Type B pancreatic cell (in vitro differentiated cells): ENCODE measurements around the gene HSD17B10. TPM values are rescaled to one million over a fixed set of nuclear protein-coding genes. Genes with fewer than 3 reads are reported as not detected.
"Not testable (repeated sequence)": the region's sequence is repeated elsewhere in the genome, so short reads cannot be mapped to it uniquely, and the experiment has no call there.

Experiments used
- DNase-seq: peaks from one replicate; pipeline ENCODE4 v3.0.0; 2021; ENCODE audit warnings: mixed read lengths; ENCODE audit not compliant: unreplicated experiment; ENCODE audit errors: extremely low spot score
- H3K27ac Mint-ChIP-seq: 2 replicates; pipeline ENCODE4 v1.8.0; 2021; ENCODE audit warnings: mild to moderate bottlenecking, mixed read lengths
- H3K27me3 Mint-ChIP-seq: 2 replicates; pipeline ENCODE4 v1.8.0; 2021; ENCODE audit warnings: mixed read lengths
- H3K36me3 Mint-ChIP-seq: 2 replicates; pipeline ENCODE4 v1.8.0; 2021; ENCODE audit warnings: mixed read lengths
- H3K4me1 Mint-ChIP-seq: one replicate; pipeline ENCODE4 v1.8.0; 2021; ENCODE audit warnings: mixed read lengths; ENCODE audit not compliant: unreplicated experiment
- H3K4me3 Mint-ChIP-seq: 2 replicates; pipeline ENCODE4 v1.8.0; 2021; ENCODE audit warnings: mild to moderate bottlenecking, mixed read lengths
- H3K9me3 Mint-ChIP-seq: 2 replicates; pipeline ENCODE4 v1.8.0; 2021; ENCODE audit warnings: mixed read lengths
- total RNA-seq: library from RNA; stranded (reverse); gene quantifications from 2 replicates; pipeline ENCODE4 v1.2.1, GENCODE V29; 2021; ENCODE audit warnings: low replicate concordance
- TF ChIP-seq, protein P1 (sequence below): fragments of 200-600 bp; sonication (generic); conservative IDR thresholded peaks from 2 replicates; pipeline ENCODE4 v1.5.0; 2021; ENCODE audit warnings: antibody characterized with exemption, mild to moderate bottlenecking

The HSD17B10 gene
- total RNA-seq, 1 donor from 2014 or later, result 101 TPM

DNA sequence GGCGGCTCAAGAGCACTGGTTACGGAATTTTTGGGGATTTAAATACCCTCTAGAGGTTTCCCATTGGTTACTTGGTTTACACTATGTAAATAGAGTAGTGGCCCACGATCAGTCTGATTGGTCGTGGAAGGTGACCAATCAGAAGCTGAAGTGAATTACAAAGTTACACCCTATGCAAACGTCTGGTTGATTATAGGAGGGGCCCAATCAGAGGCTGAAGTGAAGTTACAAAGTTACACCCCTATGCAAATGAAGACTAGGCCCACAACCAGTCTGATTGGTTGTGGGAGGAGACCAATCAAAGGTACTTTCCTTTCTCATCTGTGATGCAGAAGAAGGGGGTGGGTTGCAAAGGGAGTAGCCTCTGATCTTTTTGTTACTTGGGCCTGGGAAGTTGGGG lies 45.1 kb upstream of the HSD17B10 start:
- no peak for DNase-seq
- H3K4me3 Mint-ChIP-seq, result no peak overlapping the region
- no peaks in the 10 kb centered on the region for H3K36me3 Mint-ChIP-seq
- H3K4me1 Mint-ChIP-seq, result no peaks in the 10 kb centered on the region
- H3K27ac Mint-ChIP-seq, result no peak overlapping the region
- TF ChIP-seq, protein P1, sequence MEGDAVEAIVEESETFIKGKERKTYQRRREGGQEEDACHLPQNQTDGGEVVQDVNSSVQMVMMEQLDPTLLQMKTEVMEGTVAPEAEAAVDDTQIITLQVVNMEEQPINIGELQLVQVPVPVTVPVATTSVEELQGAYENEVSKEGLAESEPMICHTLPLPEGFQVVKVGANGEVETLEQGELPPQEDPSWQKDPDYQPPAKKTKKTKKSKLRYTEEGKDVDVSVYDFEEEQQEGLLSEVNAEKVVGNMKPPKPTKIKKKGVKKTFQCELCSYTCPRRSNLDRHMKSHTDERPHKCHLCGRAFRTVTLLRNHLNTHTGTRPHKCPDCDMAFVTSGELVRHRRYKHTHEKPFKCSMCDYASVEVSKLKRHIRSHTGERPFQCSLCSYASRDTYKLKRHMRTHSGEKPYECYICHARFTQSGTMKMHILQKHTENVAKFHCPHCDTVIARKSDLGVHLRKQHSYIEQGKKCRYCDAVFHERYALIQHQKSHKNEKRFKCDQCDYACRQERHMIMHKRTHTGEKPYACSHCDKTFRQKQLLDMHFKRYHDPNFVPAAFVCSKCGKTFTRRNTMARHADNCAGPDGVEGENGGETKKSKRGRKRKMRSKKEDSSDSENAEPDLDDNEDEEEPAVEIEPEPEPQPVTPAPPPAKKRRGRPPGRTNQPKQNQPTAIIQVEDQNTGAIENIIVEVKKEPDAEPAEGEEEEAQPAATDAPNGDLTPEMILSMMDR, result no peak
- no peaks in the 10 kb centered on the region for H3K27me3 Mint-ChIP-seq
- H3K9me3 Mint-ChIP-seq, result no peaks in the 10 kb centered on the region

DNA sequence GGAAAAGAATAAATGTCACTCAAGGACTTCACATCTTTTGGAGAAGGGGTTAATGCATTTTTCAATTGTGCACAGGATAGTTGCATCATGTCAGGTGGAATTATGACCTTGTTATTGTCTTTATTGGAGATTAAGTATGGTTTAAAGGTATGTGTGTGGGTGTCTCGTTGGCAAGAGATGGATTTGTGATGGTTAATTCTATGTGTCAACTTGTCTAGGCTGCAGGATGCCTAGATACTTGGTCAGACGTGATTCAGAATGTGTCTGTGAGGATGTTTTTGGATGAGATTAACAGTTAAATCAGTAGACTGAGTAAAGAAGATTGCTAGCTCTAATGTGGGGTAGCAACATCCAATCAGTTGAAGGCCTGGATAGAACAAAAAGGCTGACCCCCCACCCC lies 42.2 kb upstream of the HSD17B10 start:
- Mint-ChIP-seq H3K27me3 (peaks cover 3% of the 10 kb centered on the region), H3K4me3 (no peak overlapping the region), H3K36me3 (no peaks in the 10 kb centered on the region), H3K9me3 (no peaks in the 10 kb centered on the region), H3K27ac (no peak overlapping the region), H3K4me1 (no peaks in the 10 kb centered on the region)
- no peak for DNase-seq
- TF ChIP-seq, protein P1, result no peak

DNA sequence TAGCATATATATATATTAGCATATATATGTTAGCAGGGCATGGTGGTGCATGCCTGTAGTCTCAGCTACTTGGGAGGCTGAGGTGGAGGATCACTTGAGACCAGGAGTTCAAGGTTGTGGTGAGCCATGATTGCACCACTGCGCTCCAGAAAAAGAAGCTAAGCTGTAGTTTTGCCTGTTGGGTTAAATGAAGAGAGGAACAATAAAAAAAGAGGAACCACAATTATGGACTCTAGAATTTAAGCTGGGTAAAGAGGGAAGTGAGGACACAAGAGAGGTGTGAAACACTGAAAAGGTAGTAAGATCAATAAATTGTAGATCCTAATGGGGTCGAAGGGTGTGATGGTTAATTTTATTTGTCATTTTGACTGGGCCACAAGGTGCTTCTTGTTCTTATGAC lies 40.5 kb upstream of the HSD17B10 start:
- H3K9me3 Mint-ChIP-seq, result no peaks in the 10 kb centered on the region

DNA sequence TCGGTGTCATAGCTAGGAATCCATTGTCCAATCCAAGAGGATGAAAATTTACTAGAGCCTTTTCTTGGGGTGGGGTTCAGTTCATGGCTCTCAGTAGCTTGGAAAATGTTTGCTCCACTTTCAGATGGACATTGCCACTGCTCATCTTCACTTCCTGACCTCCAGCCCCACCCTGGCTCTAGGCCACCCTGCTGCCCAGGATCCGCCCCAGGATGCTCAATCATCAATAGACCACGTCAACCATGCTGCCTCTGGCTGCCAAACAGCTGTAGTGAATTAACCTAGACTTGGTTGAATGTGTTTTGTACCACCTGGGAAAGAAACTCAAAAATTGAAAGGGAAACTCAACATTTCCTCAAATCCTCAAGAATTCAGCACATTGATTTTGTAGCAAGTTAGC lies 37.2 kb upstream of the HSD17B10 start:
- Mint-ChIP-seq H3K27ac (no peak overlapping the region), H3K4me1 (no peaks in the 10 kb centered on the region)

More for the DNA sequence above, 40.5 kb upstream of the HSD17B10 start:
- Mint-ChIP-seq H3K27me3 (peaks cover 3% of the 10 kb centered on the region), H3K4me1 (no peaks in the 10 kb centered on the region), H3K27ac (no peak overlapping the region), H3K4me3 (no peak overlapping the region), H3K36me3 (no peaks in the 10 kb centered on the region)
- DNase-seq, result no peak
- TF ChIP-seq, protein P1, result no peak

DNA sequence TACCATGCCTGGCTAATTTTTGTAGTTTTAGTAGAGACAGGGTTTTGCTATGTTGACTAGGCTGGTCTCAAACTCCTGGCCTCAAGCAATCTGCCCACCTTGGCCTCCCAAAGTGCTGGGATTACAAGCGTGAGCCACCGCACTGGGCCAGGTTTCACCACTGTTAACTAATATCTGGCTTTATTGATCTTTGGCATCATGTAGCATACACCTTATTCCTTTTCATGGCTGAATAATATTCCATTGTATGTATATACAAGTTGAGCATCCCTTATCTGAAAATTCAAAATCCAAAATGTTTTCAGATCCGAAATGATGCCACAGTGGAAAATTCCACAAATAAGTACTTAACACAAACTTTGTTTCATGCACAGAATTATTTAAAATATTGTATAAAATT lies 34.5 kb upstream of the HSD17B10 start:
- H3K27me3 Mint-ChIP-seq, H3K4me3 Mint-ChIP-seq, H3K27ac Mint-ChIP-seq, H3K9me3 Mint-ChIP-seq, DNase-seq, H3K36me3 Mint-ChIP-seq, H3K4me1 Mint-ChIP-seq: not testable (repeated sequence)

More for the DNA sequence above, 37.2 kb upstream of the HSD17B10 start:
- Mint-ChIP-seq H3K36me3 (no peaks in the 10 kb centered on the region), H3K9me3 (no peaks in the 10 kb centered on the region), H3K27me3 (peaks cover 3% of the 10 kb centered on the region), H3K4me3 (no peak overlapping the region)
- DNase-seq, result no peak
- TF ChIP-seq, protein P1, result no peak

DNA sequence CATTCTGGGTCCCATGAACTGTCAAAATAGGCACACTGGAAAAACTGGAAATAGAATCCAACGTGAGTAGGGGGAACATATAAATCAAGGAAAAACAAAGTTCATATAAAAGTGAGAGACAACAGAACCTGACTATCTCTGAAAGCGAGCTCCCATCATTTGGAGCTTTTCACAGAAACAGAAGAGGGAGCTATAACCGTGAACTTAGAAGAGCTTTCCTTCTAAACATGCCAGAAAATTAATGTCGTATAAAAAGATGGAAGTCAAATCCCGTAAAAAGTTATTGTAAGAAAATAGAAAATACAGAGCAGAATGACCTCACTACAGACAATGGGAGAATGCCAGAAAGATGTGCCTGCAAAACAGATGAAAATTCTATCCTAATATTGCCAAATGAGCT lies 23.9 kb upstream of the HSD17B10 start:
- Mint-ChIP-seq H3K9me3 (no peaks in the 10 kb centered on the region), H3K27me3 (peaks cover 7% of the 10 kb centered on the region), H3K36me3 (no peaks in the 10 kb centered on the region), H3K4me3 (no peak overlapping the region), H3K27ac (no peak overlapping the region), H3K4me1 (no peaks in the 10 kb centered on the region)
- DNase-seq, result no peak
- TF ChIP-seq, protein P1, result no peak
